Stimulated activated CD4-positive, alpha-beta T cell treated with anti-CD3 and anti-CD28 coated beads, TNF-alpha, amount 100 ng/mL, for 48 hours (primary cell): ENCODE results near the gene PEX26.
"Not testable (repeated sequence)": the region's sequence is repeated elsewhere in the genome, so short reads cannot be mapped to it uniquely, and the experiment has no call there.

ENCODE experiments used
- DNase-seq, 3 donors: peaks; one replicate each; pipeline ENCODE4 v3.0.0-alpha.2; 2020; ENCODE audit warnings: low read depth in 3 of 3

PEX26 gene

GRCh38 chr22:18077639-18078328, at the start of gene PEX26:
PEX26 (plus strand) TSS chr22:18077990; CDS start chr22:18078377, 387 bp downstream.
- DNase-seq: peak; percentile 88 to 94 (median 92)

DNA sequence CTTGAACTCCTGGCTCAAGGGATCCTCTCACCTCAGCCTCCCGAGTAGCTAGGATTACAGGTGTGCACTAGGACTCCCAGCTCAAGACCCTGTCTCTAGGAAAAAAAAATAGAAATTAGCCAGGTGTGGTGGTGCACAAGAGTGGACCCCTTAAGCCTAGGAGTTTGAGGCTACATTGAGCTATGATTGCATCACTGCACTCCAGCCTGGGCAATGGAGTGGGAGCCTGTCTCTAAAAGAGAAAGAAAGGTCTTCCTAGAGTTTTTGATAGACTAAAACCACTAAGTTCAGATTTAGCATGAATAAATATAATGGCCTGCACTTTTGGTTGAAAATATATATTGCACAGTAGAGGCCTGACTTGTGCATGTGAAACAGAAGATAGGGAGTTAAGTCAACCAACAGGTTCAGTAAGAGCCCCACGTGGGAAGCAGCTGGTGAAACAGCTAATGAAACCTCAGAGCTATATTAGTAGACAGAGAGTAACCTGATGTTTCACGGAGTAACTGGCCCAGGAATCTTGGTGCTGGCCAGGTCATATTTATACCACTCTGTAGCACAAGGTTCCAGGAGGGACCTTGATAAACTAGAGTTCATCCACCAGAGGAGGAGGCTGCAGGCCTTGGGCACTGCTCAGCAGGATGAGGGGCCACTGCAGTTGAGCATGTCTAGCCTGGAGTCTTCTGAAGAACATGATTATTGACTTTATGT, 48.8 kb upstream of the PEX26 start:
- no peak for DNase-seq

DNA sequence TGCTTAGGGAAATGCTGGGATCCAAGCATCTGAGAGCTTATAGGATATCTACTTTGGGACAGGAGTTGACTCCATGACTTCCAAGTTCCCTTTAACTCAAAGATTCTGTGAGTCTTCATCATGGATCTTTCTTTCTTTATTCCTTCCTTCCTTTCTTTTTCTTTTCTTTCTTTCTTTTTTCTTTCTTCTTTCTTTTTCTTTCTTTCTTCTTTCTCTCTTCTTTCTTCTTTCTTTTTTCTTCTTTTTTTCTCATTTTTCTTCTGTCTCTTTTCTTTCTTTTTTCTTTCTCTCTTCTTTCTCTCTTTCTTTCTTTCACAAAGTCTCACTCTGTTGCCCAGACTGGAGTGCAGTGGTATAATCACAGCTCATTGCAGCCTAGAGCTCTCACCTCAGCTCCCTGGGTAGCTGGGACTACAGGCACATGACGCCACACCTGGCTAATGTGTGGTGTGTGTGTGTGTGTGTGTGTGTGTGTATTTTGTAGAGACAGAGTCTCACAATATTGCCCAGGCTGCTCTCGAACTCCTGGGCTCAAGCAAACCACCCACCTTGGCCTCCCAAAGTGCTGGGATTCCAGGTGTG, 48.0 kb upstream of the PEX26 start:
- DNase-seq: no peak

GRCh38 chr22:18031695-18032454, 45.9 kb upstream of the PEX26 start:
- no peak for DNase-seq

- no peak for DNase-seq
These were observed 45.2 kb upstream of the PEX26 start for GRCh38 chr22:18032455-18033101.

- no peak for DNase-seq
These were observed 44.4 kb upstream of the PEX26 start for GRCh38 chr22:18033204-18033998.

- DNase-seq: no peak
These were observed 43.7 kb upstream of the PEX26 start for GRCh38 chr22:18034076-18034475.

- no peak for DNase-seq
These were observed 42.0 kb upstream of the PEX26 start for GRCh38 chr22:18035751-18036150.

DNA sequence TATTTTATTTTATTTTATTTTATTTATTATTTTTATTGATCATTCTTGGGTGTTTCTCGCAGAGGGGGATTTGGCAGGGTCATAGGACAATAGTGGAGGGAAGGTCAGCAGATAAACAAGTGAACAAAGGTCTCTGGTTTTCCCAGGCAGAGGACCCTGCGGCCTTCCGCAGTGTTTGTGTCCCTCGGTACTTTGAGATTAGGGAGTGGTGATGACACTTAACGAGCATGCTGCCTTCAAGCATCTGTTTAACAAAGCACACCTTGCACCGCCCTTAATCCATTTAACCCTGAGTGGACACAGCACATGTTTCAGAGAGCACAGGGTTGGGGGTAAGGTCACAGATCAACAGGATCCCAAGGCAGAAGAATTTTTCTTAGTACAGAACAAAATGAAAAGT, 36.9 kb upstream of the PEX26 start:
- not testable (repeated sequence) for DNase-seq

GRCh38 chr22:18042685-18043084, 35.1 kb upstream of the PEX26 start:
- no peak for DNase-seq

DNA sequence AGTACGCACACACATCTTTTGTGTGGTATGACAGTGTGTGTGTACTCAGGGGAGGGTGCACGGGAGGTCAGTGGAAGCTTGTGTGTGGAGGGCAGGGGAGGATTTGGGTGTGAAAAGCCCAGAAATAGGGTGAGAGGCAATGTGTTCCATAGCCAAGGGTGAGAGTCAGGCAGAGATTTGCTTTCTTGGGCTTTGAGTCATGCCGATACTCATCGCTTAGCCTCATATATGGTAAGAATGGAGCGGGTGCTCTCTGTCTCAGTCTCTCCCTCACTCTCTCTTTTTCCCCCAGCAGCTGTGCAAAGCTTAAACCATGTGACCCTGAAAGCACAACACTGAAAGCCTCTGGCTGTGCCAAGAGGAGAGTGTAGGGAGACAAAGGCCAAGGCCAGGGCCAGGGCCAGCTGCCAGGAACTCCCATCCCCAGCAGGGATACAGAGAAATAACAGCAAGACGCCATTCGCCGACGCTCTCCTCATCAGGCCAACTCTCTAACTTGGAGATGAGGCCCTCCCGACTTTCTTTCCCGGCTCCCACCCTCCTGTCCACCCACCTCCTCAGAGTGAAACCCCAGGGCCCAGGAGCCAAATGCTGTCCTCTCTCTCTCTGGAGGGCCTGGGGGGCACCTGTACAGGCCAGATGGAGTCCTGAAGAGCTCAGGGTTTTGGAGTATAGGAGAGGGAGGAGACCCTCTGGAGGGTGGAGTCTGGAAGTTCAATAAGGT, 33.1 kb upstream of the PEX26 start:
- no peak for DNase-seq

DNA sequence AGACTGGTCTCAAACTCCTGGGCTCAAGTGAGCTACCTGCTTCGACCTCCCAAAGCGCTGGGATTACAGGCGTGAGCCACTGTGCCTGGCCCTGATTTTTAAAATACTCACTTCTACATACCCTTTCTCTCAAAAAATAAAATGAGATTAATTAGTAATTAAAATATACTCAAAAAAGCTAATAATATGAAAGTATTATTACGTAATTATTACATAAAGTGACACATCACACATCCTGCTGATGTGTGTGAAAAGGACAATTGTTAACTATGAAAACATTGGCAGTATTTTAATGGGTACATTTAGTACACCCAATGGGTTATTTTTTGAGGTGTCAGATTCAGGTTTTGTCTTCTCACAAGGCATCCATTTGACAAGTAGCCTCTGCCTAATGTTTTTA, 32.0 kb upstream of the PEX26 start:
- no peak for DNase-seq

GRCh38 chr22:18048041-18048440, 29.7 kb upstream of the PEX26 start:
- no peak for DNase-seq

- DNase-seq: no peak
These were observed 29.3 kb upstream of the PEX26 start for GRCh38 chr22:18048441-18048898.

- DNase-seq: no peak
These were observed 27.7 kb upstream of the PEX26 start for GRCh38 chr22:18050065-18050464.

- not testable (repeated sequence) for DNase-seq
These were observed 26.7 kb upstream of the PEX26 start for GRCh38 chr22:18051113-18051512.

DNA sequence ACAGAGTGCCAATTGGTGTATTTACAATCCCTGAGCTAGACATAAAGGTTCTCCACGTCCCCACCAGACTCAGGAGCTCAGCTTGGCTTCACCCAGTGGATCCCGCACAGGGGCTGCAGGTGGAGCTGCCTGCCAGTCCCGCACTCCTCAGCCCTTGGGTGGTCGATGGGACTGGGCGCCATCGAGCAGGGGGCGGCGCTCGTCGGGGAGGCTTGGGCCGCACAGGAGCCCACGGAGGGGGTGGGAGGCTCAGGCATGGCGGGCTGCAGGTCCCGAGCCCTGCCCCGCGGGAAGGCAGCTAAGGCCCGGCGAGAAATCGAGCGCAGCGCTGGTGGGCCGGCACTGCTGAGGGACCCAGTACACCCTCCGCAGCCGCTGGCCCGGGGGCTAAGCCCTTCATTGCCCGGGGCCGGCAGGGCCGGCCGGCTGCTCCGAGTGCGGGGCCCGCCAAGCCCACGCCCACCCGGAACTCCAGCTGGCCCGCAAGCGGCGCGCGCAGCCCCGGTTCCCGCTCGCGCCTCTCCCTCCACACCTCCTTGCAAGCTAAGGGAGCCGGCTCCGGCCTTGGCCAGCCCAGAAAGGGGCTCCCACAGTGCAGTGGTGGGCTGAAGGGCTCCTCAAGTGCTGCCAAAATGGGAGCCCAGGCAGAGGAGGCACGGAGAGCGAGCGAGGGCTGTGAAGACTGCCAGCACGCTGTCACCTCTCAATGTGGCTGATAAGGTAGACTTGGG, 24.4 kb upstream of the PEX26 start:
- not testable (repeated sequence) for DNase-seq

GRCh38 chr22:18055619-18056160, 22.1 kb upstream of the PEX26 start:
- DNase-seq: no peak

GRCh38 chr22:18056161-18056666, 21.6 kb upstream of the PEX26 start:
- DNase-seq: no peak
